OCI-LY1 (cell line): ENCODE results near the gene OR10H5.

Experiments
- CTCF ChIP-seq: fragments of 200-600 bp; sonication (generic), shearing (Covaris generic); IDR thresholded peaks from 2 replicates; pipeline ENCODE4 v1.5.1; 2017; ENCODE audit warnings: mild to moderate bottlenecking, antibody characterized with exemption, low read length, moderate library complexity, mixed read lengths
- EZH2 ChIP-seq: fragments of 200-600 bp; sonication (generic), shearing (Covaris generic); IDR thresholded peaks from 2 replicates; pipeline ENCODE4 v1.8.0; 2017; ENCODE audit warnings: borderline replicate concordance, mixed run types, mild to moderate bottlenecking, antibody characterized with exemption, low read length, moderate library complexity, mixed read lengths

GRCh38 chr19:15782211-15782610, 5.2 kb upstream of the OR10H5 start:
- TF ChIP-seq CTCF, result no peak
- TF ChIP-seq EZH2, result no peak
